Measurements from ENCODE around the gene GATD1. TPM values are rescaled to one million over a fixed set of nuclear protein-coding genes. Genes with fewer than 3 reads are reported as not detected.
A peak's percentile ranks its signal among the peaks of the same experiment; 100 is the strongest.

GATD1 gene
- total RNA-seq, 1 experiment from 2014 or later = 91.5 TPM

DNA sequence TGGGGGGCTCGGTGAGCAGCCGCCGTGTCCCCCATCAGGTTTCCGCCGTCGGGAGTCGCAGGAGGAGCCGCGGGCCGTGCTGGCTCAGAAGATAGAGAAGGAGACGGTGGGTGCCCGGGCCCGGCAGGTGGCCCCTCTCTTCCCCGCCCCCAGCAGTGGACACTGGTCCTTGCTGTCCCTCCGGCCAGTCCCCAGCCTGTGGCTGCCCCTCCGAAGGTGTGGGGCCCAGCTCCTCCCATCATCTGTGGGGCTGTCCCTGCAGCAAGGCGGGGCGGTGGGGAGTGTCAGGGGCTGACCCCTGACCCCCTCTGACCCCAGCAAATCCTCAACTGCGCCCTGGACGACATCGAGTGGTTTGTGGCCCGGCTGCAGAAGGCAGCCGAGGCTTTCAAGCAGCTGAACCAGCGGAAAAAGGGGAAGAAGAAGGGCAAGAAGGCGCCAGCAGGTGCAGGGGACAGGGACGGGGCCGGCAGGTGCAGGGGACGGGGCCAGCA lies 56.0 kb downstream of the GATD1 start:
- ChIA-PET POLR2A (no interaction called here), CTCF (interaction anchor here (1.3 kb wide), 1 partner anchor 167 kb away, joined by 6 read pairs; no protein-coding TSS in a partner anchor)
- intact Hi-C loops (cut with micrococcal nuclease; ENCODE audit: unreplicated experiment) = loop anchor here (10.0 kb wide), 1 partner anchor 166 kb away; no protein-coding TSS in a partner anchor
- H3K9me3 Mint-ChIP-seq (ENCODE audit: unreplicated experiment) = no peaks in the 10 kb centered on the region
- H3K4me1 ChIP-seq = no peaks in the 10 kb centered on the region
- no peaks in the 10 kb centered on the region for H3K4me1 Mint-ChIP-seq (ENCODE audit: low read depth, unreplicated experiment)
- H3K36me3 Mint-ChIP-seq (ENCODE audit: insufficient read depth, unreplicated experiment) = peaks cover 77% of the 10 kb centered on the region
- H3K4me3 ChIP-seq (ENCODE audit: low read depth, low read length) = no peak overlapping the region
- TF ChIP-seq, protein P1, sequence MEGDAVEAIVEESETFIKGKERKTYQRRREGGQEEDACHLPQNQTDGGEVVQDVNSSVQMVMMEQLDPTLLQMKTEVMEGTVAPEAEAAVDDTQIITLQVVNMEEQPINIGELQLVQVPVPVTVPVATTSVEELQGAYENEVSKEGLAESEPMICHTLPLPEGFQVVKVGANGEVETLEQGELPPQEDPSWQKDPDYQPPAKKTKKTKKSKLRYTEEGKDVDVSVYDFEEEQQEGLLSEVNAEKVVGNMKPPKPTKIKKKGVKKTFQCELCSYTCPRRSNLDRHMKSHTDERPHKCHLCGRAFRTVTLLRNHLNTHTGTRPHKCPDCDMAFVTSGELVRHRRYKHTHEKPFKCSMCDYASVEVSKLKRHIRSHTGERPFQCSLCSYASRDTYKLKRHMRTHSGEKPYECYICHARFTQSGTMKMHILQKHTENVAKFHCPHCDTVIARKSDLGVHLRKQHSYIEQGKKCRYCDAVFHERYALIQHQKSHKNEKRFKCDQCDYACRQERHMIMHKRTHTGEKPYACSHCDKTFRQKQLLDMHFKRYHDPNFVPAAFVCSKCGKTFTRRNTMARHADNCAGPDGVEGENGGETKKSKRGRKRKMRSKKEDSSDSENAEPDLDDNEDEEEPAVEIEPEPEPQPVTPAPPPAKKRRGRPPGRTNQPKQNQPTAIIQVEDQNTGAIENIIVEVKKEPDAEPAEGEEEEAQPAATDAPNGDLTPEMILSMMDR (IDR thresholded peaks at IDR 0.05; ENCODE audit: insufficient read depth in 1 of 2, low read depth in 1 of 2, low read length in 1 of 2, severe bottlenecking in 1 of 2, unreplicated experiment in 1 of 2) = no peak
- H3K27me3 ChIP-seq (replicated peaks; ENCODE audit: control insufficient read depth, insufficient read depth, low read length) = no peaks in the 10 kb centered on the region
- H3K27me3 Mint-ChIP-seq (ENCODE audit: insufficient read depth, unreplicated experiment) = no peaks in the 10 kb centered on the region
- BruUV-seq (replicated peaks) = TSS peak; percentile 17
- H3K36me3 ChIP-seq (ENCODE audit: control insufficient read depth, insufficient read depth, low read length) = peaks cover 7% of the 10 kb centered on the region
- peak overlapping the region; percentile 42 for H3K27ac Mint-ChIP-seq (ENCODE audit: unreplicated experiment)
- H3K4me3 Mint-ChIP-seq (ENCODE audit: unreplicated experiment) = no peak overlapping the region
- DNase-seq = no peak
- H3K9me3 ChIP-seq = no peaks in the 10 kb centered on the region

DNA sequence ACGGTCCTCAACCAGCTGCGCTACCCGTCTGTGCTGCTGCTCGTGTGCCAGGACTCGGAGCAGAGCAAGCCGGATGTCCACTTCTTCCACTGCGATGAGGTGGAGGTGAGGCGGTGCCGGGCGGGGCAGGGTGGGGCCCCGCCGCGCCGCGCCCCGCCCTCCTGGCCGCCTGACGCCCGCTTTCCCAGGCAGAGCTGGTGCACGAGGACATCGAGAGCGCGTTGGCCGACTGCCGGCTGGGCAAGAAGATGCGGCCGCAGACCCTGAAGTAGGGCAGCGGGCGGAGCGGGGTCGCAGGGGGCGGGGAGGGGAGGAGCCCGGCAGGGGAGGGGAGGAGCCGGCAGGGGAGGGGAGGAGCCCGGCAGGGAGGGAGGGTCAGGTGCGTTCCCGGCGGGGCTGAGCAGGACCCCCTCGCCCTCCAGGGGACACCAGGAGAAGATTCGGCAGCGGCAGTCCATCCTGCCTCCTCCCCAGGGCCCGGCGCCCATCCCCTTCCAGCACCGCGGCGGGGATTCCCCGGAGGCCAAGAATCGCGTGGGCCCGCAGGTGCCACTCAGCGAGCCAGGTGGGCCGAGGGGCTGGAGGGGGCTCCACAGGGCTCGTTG lies 56.5 kb downstream of the GATD1 start:
- H3K4me1 ChIP-seq = no peaks in the 10 kb centered on the region
- Mint-ChIP-seq H3K9me3 (ENCODE audit: unreplicated experiment) (no peaks in the 10 kb centered on the region), H3K36me3 (ENCODE audit: insufficient read depth, unreplicated experiment) (peaks cover 79% of the 10 kb centered on the region), H3K27ac (ENCODE audit: unreplicated experiment) (no peak overlapping the region), H3K4me3 (ENCODE audit: unreplicated experiment) (no peak overlapping the region), H3K4me1 (ENCODE audit: low read depth, unreplicated experiment) (no peaks in the 10 kb centered on the region), H3K27me3 (ENCODE audit: insufficient read depth, unreplicated experiment) (no peaks in the 10 kb centered on the region)
- DNase-seq = no peak
- ChIA-PET CTCF (no interaction called here), POLR2A (no interaction called here)
- H3K4me3 ChIP-seq (ENCODE audit: low read depth, low read length) = no peak overlapping the region
- H3K9me3 ChIP-seq = no peaks in the 10 kb centered on the region
- no peaks in the 10 kb centered on the region for H3K27me3 ChIP-seq (replicated peaks; ENCODE audit: control insufficient read depth, insufficient read depth, low read length)
- intact Hi-C loops (cut with micrococcal nuclease; ENCODE audit: unreplicated experiment) = loop anchor here (10.0 kb wide), 1 partner anchor 166 kb away; no protein-coding TSS in a partner anchor
- TF ChIP-seq, protein P1 (IDR thresholded peaks at IDR 0.05; ENCODE audit: insufficient read depth in 1 of 2, low read depth in 1 of 2, low read length in 1 of 2, severe bottlenecking in 1 of 2, unreplicated experiment in 1 of 2) = no peak
- peaks cover 7% of the 10 kb centered on the region for H3K36me3 ChIP-seq (ENCODE audit: control insufficient read depth, insufficient read depth, low read length)
- no TSS peak for BruUV-seq (replicated peaks)

DNA sequence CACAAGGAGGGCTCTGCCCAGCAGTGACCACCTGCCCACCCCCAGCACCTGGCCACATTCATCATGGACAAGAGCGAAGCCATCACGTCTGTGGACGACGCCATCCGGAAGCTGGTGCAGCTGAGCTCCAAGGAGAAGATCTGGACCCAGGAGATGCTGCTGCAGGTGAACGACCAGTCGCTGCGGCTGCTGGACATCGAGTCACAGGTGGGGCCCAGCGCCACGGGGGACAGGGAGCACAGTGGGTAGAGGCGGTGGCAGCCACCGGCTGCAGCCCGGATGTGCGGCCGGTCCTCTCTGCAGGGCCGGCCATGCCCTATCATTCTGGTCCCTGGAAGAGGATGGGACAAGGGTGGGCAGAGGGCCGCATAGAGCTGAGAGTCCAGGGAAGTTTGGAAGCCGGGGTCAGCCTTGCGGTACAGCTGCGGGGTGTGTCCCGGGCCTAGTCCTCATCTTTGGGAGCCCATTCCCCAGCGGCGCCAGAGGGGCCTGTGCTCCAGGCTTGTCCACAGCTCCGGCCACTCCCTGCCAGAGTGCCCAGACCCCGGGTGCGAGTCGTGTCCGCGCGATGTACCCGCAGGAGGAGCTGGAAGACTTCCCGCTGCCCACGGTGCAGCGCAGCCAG lies 57.2 kb downstream of the GATD1 start:
- CTCF ChIA-PET = no interaction called here

More for the DNA sequence above, 57.2 kb downstream of the GATD1 start:
- H3K36me3 Mint-ChIP-seq (ENCODE audit: insufficient read depth, unreplicated experiment) = peaks cover 79% of the 10 kb centered on the region
- Histone ChIP-seq H3K36me3 (ENCODE audit: control insufficient read depth, insufficient read depth, low read length) (peaks cover 7% of the 10 kb centered on the region), H3K4me3 (ENCODE audit: low read depth, low read length) (no peak overlapping the region), H3K27me3 (replicated peaks; ENCODE audit: control insufficient read depth, insufficient read depth, low read length) (no peaks in the 10 kb centered on the region), H3K9me3 (no peaks in the 10 kb centered on the region), H3K4me1 (peaks cover 2% of the 10 kb centered on the region; the same call in 1 of the 2 replicates)
- intact Hi-C loops (cut with micrococcal nuclease; ENCODE audit: unreplicated experiment) = loop anchor here (10.0 kb wide), 1 partner anchor 165 kb away; no protein-coding TSS in a partner anchor
- DNase-seq = no peak
- H3K9me3 Mint-ChIP-seq (ENCODE audit: unreplicated experiment) = no peaks in the 10 kb centered on the region
- no peaks in the 10 kb centered on the region for H3K27me3 Mint-ChIP-seq (ENCODE audit: insufficient read depth, unreplicated experiment)
- peak overlapping the region; percentile 79 for H3K27ac Mint-ChIP-seq (ENCODE audit: unreplicated experiment)
- H3K4me1 Mint-ChIP-seq (ENCODE audit: low read depth, unreplicated experiment) = peaks cover 4% of the 10 kb centered on the region
- POLR2A ChIA-PET = interaction anchor here (0.9 kb wide), 1 partner anchor 26 kb away, joined by 5 read pairs; no protein-coding TSS in a partner anchor
- no peak overlapping the region for H3K4me3 Mint-ChIP-seq (ENCODE audit: unreplicated experiment)
- BruUV-seq (replicated peaks) = no TSS peak
- TF ChIP-seq, protein P1 (IDR thresholded peaks at IDR 0.05; ENCODE audit: insufficient read depth in 1 of 2, low read depth in 1 of 2, low read length in 1 of 2, severe bottlenecking in 1 of 2, unreplicated experiment in 1 of 2) = no peak

Measured in Caco-2 (cell line).